HCT116 (cell line): ENCODE results near the gene ITGA7.

Source experiments
- CBX3 ChIP-seq: IDR thresholded peaks from 2 replicates; pipeline ENCODE4 v1.6.1; 2012; ENCODE audit warnings: low read depth
- CEBPB ChIP-seq: IDR thresholded peaks from 2 replicates; pipeline ENCODE4 v1.6.1; 2012; ENCODE audit warnings: low read depth
- CTCF ChIP-seq, 3 experiments: fragments of 200-600 bp in 1 of 3; sonication (generic) in 1 of 3; IDR thresholded peaks in 2 of 3; conservative IDR thresholded peaks in 1 of 3; 2 replicates each; pipeline ENCODE4 v1.5.1; 2012 to 2017; ENCODE audit warnings: low read depth in 2 of 3, low read length in 2 of 3, antibody characterized with exemption in 1 of 3, borderline replicate concordance in 1 of 3, control low read depth in 1 of 3, mild to moderate bottlenecking in 1 of 3, mixed read lengths in 1 of 3, mixed run types in 1 of 3, moderate library complexity in 1 of 3; ENCODE audit not compliant: insufficient read depth in 1 of 3
- EZH2 ChIP-seq: fragments of 200-600 bp; sonication (generic); IDR thresholded peaks from 2 replicates; pipeline ENCODE4 v1.6.1; 2017; ENCODE audit warnings: antibody characterized with exemption, mixed run types
- FOSL1 ChIP-seq: IDR thresholded peaks from 2 replicates; pipeline ENCODE4 v1.6.1; 2012; ENCODE audit warnings: low read depth
- POLR2AphosphoS5 ChIP-seq: IDR thresholded peaks from 2 replicates; pipeline ENCODE4 v1.6.1; 2011; ENCODE audit warnings: mild to moderate bottlenecking, low read depth, low read length, moderate library complexity
- REST ChIP-seq: IDR thresholded peaks from 2 replicates; pipeline ENCODE4 v1.6.1; 2012; ENCODE audit warnings: low read depth
- SP1 ChIP-seq: IDR thresholded peaks from 2 replicates; pipeline ENCODE4 v1.6.1; 2012; ENCODE audit warnings: low read depth
- TCF7L2 ChIP-seq: IDR thresholded peaks from 2 replicates; pipeline ENCODE4 v1.7.0; 2011; ENCODE audit warnings: borderline replicate concordance, inconsistent platforms; ENCODE audit not compliant: insufficient read depth, insufficient read length; ENCODE audit errors: extremely low read depth
- ZNF274 ChIP-seq: fragments of 200-500 bp; sonication (Bioruptor generic); IDR thresholded peaks from 2 replicates; pipeline ENCODE4 v1.6.1; 2014; ENCODE audit warnings: mild to moderate bottlenecking, low read depth, low read length, inconsistent platforms

GRCh38 chr12:55647027-55647426 lies 60.7 kb downstream of the ITGA7 start:
- TF ChIP-seq CTCF (IDR thresholded peaks at IDR 0.05 in 2 of 3, conservative IDR thresholded peaks at IDR 0.05 in 1 of 3; ENCODE audit: borderline replicate concordance in 1 of 3, insufficient read depth in 1 of 3, low read depth in 2 of 3, low read length in 2 of 3) = no peak
- no peak for TF ChIP-seq CBX3
- TF ChIP-seq CEBPB = no peak
- TF ChIP-seq SP1 = no peak
- TF ChIP-seq ZNF274 = no peak
- TF ChIP-seq TCF7L2 = no peak
- no peak for TF ChIP-seq EZH2
- TF ChIP-seq POLR2AphosphoS5 = no peak
- no peak for TF ChIP-seq FOSL1
- no peak for TF ChIP-seq REST
